CD14-positive monocyte (primary cell): ENCODE results near the gene KDM3A. TPM values are rescaled to one million over a fixed set of nuclear protein-coding genes. Genes with fewer than 3 reads are reported as not detected.

Experiments
- DNase-seq, 3 donors: peaks; one replicate each; pipeline ENCODE4 v3.0.0-alpha.2; 2011 to 2022
- H2AFZ ChIP-seq: 2 replicates; pipeline ENCODE4 v1.6.0; 2012; ENCODE audit warnings: mild to moderate bottlenecking, low read depth, low read length, inconsistent platforms; ENCODE audit not compliant: insufficient read depth, poor library complexity, severe bottlenecking
- H3K27ac ChIP-seq, 2 donors: 1 replicate in 1 of 2; 2 replicates in 1 of 2; pipeline ENCODE4 v1.5.1; 2012 to 2013; ENCODE audit warnings: low read length in 2 of 2, control low read depth in 1 of 2, inconsistent platforms in 1 of 2, low read depth in 1 of 2, mild to moderate bottlenecking in 1 of 2
- H3K27me3 ChIP-seq, 2 donors: one replicate each; pipeline versions ENCODE4 v1.6.0 to v1.6.1; 2011 to 2013; ENCODE audit warnings: low read length in 2 of 2; ENCODE audit not compliant: control insufficient read depth in 2 of 2, insufficient read depth in 2 of 2
- H3K36me3 ChIP-seq, 2 donors: replicated peaks in 1 of 2; 1 replicate in 1 of 2; 2 replicates in 1 of 2; pipeline versions ENCODE4 v1.5.1 to v1.6.1; 2012 to 2013; ENCODE audit warnings: low read length in 2 of 2, control low read depth in 1 of 2, inconsistent platforms in 1 of 2, mild to moderate bottlenecking in 1 of 2; ENCODE audit not compliant: insufficient read depth in 2 of 2, control insufficient read depth in 1 of 2
- H3K4me1 ChIP-seq, 2 donors: 1 replicate in 1 of 2; 2 replicates in 1 of 2; pipeline versions ENCODE4 v1.5.1 to v1.6.1; 2012 to 2013; ENCODE audit warnings: low read length in 2 of 2, control low read depth in 1 of 2, inconsistent platforms in 1 of 2, mild to moderate bottlenecking in 1 of 2, moderate library complexity in 1 of 2; ENCODE audit not compliant: insufficient read depth in 2 of 2, control insufficient read depth in 1 of 2
- H3K4me2 ChIP-seq: replicated peaks from 2 replicates; pipeline ENCODE3; 2012; ENCODE audit warnings: low read length, moderate library complexity, mild to moderate bottlenecking; ENCODE audit not compliant: poor library complexity, severe bottlenecking; ENCODE audit errors: extremely low read depth
- H3K4me3 ChIP-seq, 3 experiments: fragments of 200-600 bp in 1 of 3; sonication (generic) in 1 of 3; replicated peaks in 1 of 3; 1 replicate in 2 of 3; 2 replicates in 1 of 3; pipeline ENCODE4 v1.5.1; 2011 to 2013; ENCODE audit warnings: low read length in 3 of 3, mild to moderate bottlenecking in 3 of 3, control low read depth in 2 of 3, low read depth in 2 of 3, inconsistent platforms in 1 of 3, moderate library complexity in 1 of 3
- H3K79me2 ChIP-seq: 2 replicates; pipeline ENCODE4 v1.6.0; 2012; ENCODE audit warnings: mild to moderate bottlenecking, control low read depth, inconsistent platforms, low read length, moderate library complexity; ENCODE audit not compliant: insufficient read depth
- H3K9ac ChIP-seq: 2 replicates; pipeline ENCODE4 v1.6.0; 2017; ENCODE audit warnings: low read length, mild to moderate bottlenecking; ENCODE audit not compliant: insufficient read depth, poor library complexity, severe bottlenecking
- H3K9me3 ChIP-seq, 2 donors: replicated peaks in 1 of 2; 1 replicate in 1 of 2; 2 replicates in 1 of 2; pipeline versions ENCODE4 v1.5.1 to v1.6.1; 2012 to 2013; ENCODE audit warnings: low read length in 2 of 2, control low read depth in 1 of 2; ENCODE audit not compliant: control insufficient read depth in 1 of 2, insufficient read depth in 1 of 2
- H4K20me1 ChIP-seq: 2 replicates; pipeline ENCODE4 v1.6.0; 2012; ENCODE audit warnings: mild to moderate bottlenecking, low read length, control low read depth, moderate library complexity; ENCODE audit not compliant: insufficient read depth
- H3K27ac Mint-ChIP-seq, 7 donors: one replicate each; pipeline ENCODE4 v1.8.0; 2020; ENCODE audit warnings: mild to moderate bottlenecking in 7 of 7, mixed read lengths in 7 of 7, moderate library complexity in 6 of 7, inconsistent platforms in 2 of 7
- H3K27me3 Mint-ChIP-seq, 3 donors: one replicate each; pipeline ENCODE4 v1.8.0; 2021 to 2022; ENCODE audit warnings: low read depth in 3 of 3, mild to moderate bottlenecking in 3 of 3, mixed read lengths in 3 of 3, moderate library complexity in 3 of 3, inconsistent platforms in 1 of 3
- H3K36me3 Mint-ChIP-seq, 2 donors: one replicate each; pipeline ENCODE4 v1.8.0; 2020; ENCODE audit warnings: mixed read lengths in 2 of 2, inconsistent platforms in 1 of 2, mild to moderate bottlenecking in 1 of 2
- H3K4me1 Mint-ChIP-seq: one replicate; pipeline ENCODE4 v1.8.0; 2020; ENCODE audit warnings: mild to moderate bottlenecking, mixed read lengths
- H3K4me3 Mint-ChIP-seq, 2 donors: one replicate each; pipeline ENCODE4 v1.8.0; 2020; ENCODE audit warnings: mild to moderate bottlenecking in 2 of 2, mixed read lengths in 2 of 2, moderate library complexity in 1 of 2
- H3K9me3 Mint-ChIP-seq, 7 donors: one replicate each; pipeline ENCODE4 v1.8.0; 2020 to 2022; ENCODE audit warnings: mixed read lengths in 7 of 7, mild to moderate bottlenecking in 6 of 7, moderate library complexity in 6 of 7, inconsistent platforms in 2 of 7
- CTCF ChIP-seq: fragments of 200-600 bp; IDR thresholded peaks from one replicate; pipeline ENCODE4 v1.8.0; 2022; ENCODE audit warnings: antibody characterized with exemption, mild to moderate bottlenecking
- WGBS: methylation state at CpG from one replicate; pipeline ENCODE4 v1.1.5; 2013; ENCODE audit warnings: missing lambda C conversion rate; ENCODE audit not compliant: insufficient coverage; 5-methylcytosine and 5-hydroxymethylcytosine counted together
- intact Hi-C, 2 donors: fragments of 100-400 bp; cut with micrococcal nuclease; formaldehyde crosslinking; loops; one replicate each; pipeline versions ENCODE4 v1.15.0 to v1.15.1; 2023
- polyA plus RNA-seq, 3 donors: library from polyadenylated mRNA; depleted of rRNA in 1 of 3; unstranded in 2 of 3; stranded (reverse) in 1 of 3; fragments of 300-500 nt in 2 of 3; fragments of >200 nt in 1 of 3; fragmentation: Illumina TruSeq in 2 of 3; gene quantifications; 1 replicate in 2 of 3; 2 replicates in 1 of 3; pipeline ENCODE4 v1.2.3, GENCODE V29; 2012 to 2021

Gene KDM3A
- polyA plus RNA-seq, 3 donors: 3.3 to 21.2 (median 7.4) TPM

- Histone ChIP-seq H3K9me3 (no peaks in the 10 kb centered on the region), H4K20me1 (no peaks in the 10 kb centered on the region), H3K4me1 (no peaks in the 10 kb centered on the region), H3K4me3 (no peak overlapping the region), H3K79me2 (no peaks in the 10 kb centered on the region), H3K4me2 (no peak overlapping the region), H3K36me3 (peaks cover 90 to 99% of the 10 kb centered on the region in 2 donors), H2AFZ (no peak overlapping the region), H3K9ac (no peak overlapping the region), H3K27ac (no peak overlapping the region), H3K27me3 (no peaks in the 10 kb centered on the region)
- DNase-seq: no peak
- no peak for TF ChIP-seq CTCF
- Mint-ChIP-seq H3K9me3 (no peaks in the 10 kb centered on the region), H3K27me3 (no peaks in the 10 kb centered on the region), H3K4me1 (no peaks in the 10 kb centered on the region), H3K4me3 (no peak overlapping the region), H3K27ac (peak overlapping the region in 2 of 7 donors; percentile 29 to 76), H3K36me3 (peaks cover 91 to 96% of the 10 kb centered on the region in 2 donors)
- intact Hi-C loops: no loop called here
Observed at GRCh38 chr2:86477349-86477748, 36.2 kb downstream of the KDM3A start.

- H3K4me3 Mint-ChIP-seq: no peak overlapping the region
- Histone ChIP-seq H2AFZ (no peak overlapping the region), H3K4me2 (no peak overlapping the region), H3K9me3 (no peaks in the 10 kb centered on the region), H3K4me3 (no peak overlapping the region), H3K79me2 (no peaks in the 10 kb centered on the region), H4K20me1 (no peaks in the 10 kb centered on the region), H3K27ac (no peak overlapping the region), H3K9ac (no peak overlapping the region), H3K27me3 (no peaks in the 10 kb centered on the region), H3K4me1 (no peaks in the 10 kb centered on the region), H3K36me3 (peaks cover 93 to 99% of the 10 kb centered on the region in 2 donors)
- intact Hi-C loops: no loop called here
- H3K9me3 Mint-ChIP-seq: no peaks in the 10 kb centered on the region
- H3K36me3 Mint-ChIP-seq: peaks cover 94 to 96% of the 10 kb centered on the region in 2 donors
- no peak for TF ChIP-seq CTCF
- no peaks in the 10 kb centered on the region for H3K4me1 Mint-ChIP-seq
- WGBS: 96% methylated on average over 6 of the region's 7 CpGs
- H3K27me3 Mint-ChIP-seq: no peaks in the 10 kb centered on the region
- no peak for DNase-seq
- H3K27ac Mint-ChIP-seq: peak overlapping the region in 2 of 7 donors; percentile 33 to 51
Observed at GRCh38 chr2:86480105-86480504, 38.9 kb downstream of the KDM3A start.
